ENCODE measurements around the gene HDAC4. TPM values are rescaled to one million over a fixed set of nuclear protein-coding genes. Genes with fewer than 3 reads are reported as not detected.

HDAC4 gene
- total and polyA plus RNA-seq, 2 donors (not counting 1 experiment from before 2014, with no cell fraction given), result 13.5 to 46.0 TPM

DNA sequence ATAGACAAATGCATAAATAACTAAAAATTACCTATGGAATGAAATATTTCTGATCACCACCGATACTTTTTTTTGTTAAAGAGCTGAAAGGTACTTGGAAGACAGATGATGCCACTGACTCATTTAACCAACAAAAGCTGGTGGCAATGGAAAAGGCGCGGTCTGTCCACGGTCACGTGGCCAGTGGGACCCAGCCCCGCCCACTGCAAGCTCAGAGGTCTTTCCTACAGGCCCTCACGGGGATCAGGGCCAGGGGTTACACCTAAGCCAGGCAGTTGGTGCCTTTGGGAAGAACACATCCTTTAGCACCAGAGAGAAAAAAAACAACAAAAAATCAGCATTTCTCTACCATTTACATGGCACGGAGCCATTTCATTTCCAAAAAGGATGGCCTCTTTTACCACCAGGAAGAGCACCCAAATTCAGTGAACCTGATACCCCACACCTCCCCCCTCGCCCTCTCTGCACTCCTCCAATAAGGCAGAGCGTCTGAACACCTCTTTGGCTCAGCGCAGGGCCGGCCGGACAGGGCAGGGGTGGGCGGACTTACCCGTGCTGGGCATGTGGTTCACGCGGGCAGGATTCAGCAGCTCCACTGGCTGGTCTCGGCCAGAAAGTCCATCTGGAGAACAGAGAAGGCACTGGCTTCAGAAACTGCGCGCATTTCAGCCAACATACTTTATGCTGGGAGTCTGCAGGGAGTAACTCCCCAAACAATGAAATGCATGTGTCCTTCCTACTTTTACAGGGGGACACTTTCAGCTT lies 164.6 kb downstream of the HDAC4 start:
- Histone ChIP-seq H3K9me3 (ENCODE audit: control extremely low read depth in 1 of 3, control insufficient read depth in 2 of 3, insufficient read depth in 1 of 3, low read length in 2 of 3) (no peaks in the 10 kb centered on the region), H3K79me2 (ENCODE audit: control insufficient read depth, insufficient read depth, low read length) (peaks cover 20% of the 10 kb centered on the region), H3K9ac (ENCODE audit: low read length) (no peak overlapping the region), H3K4me3 (ENCODE audit: control extremely low read depth in 1 of 5, extremely low read depth in 1 of 5, insufficient read depth in 1 of 5, low read depth in 2 of 5, low read length in 4 of 5) (no peak overlapping the region), H2AFZ (ENCODE audit: insufficient read depth, low read depth, low read length, poor library complexity, severe bottlenecking) (no peak overlapping the region), H4K20me1 (ENCODE audit: control insufficient read depth, insufficient read depth, low read length, poor library complexity, severe bottlenecking) (peaks cover 37% of the 10 kb centered on the region), H3K4me1 (ENCODE audit: control insufficient read depth in 2 of 2, insufficient read depth in 2 of 2, low read length in 2 of 2) (peaks cover 10 to 28% of the 10 kb centered on the region in 2 donors), H3K36me3 (replicated peaks in 1 of 2; ENCODE audit: control extremely low read depth in 1 of 2, control insufficient read depth in 1 of 2, extremely low read depth in 1 of 2, insufficient read depth in 2 of 2, low read length in 1 of 2) (no peaks in the 10 kb centered on the region), H3K27me3 (replicated peaks in 1 of 4; ENCODE audit: control extremely low read depth in 1 of 4, control insufficient read depth in 3 of 4, insufficient read depth in 4 of 4, low read length in 3 of 4) (peaks cover 0 to 3% (median under 1%) of the 10 kb centered on the region in 4 experiments), H3K27ac (ENCODE audit: low read length in 2 of 2) (no peak overlapping the region), H3K4me2 (replicated peaks; ENCODE audit: low read depth, low read length, poor library complexity, severe bottlenecking) (no peak overlapping the region)
- H3K4me1 Mint-ChIP-seq, result peaks cover 11% of the 10 kb centered on the region
- intact Hi-C loops (cut with micrococcal nuclease), result no loop called here
- CTCF ChIA-PET, result no interaction called here
- no peaks in the 10 kb centered on the region for H3K9me3 Mint-ChIP-seq (ENCODE audit: insufficient read depth)
- POLR2A ChIA-PET, result no interaction called here
- no peak overlapping the region for H3K27ac Mint-ChIP-seq
- no peaks in the 10 kb centered on the region for H3K27me3 Mint-ChIP-seq
- 94% methylated on average over 19 of the region's 20 CpGs for WGBS (ENCODE audit: insufficient coverage)
- DNase-seq (no peak), ATAC-seq (ENCODE audit: low read depth) (no peak)
- no peak overlapping the region for H3K4me3 Mint-ChIP-seq
- TF ChIP-seq, protein P1, sequence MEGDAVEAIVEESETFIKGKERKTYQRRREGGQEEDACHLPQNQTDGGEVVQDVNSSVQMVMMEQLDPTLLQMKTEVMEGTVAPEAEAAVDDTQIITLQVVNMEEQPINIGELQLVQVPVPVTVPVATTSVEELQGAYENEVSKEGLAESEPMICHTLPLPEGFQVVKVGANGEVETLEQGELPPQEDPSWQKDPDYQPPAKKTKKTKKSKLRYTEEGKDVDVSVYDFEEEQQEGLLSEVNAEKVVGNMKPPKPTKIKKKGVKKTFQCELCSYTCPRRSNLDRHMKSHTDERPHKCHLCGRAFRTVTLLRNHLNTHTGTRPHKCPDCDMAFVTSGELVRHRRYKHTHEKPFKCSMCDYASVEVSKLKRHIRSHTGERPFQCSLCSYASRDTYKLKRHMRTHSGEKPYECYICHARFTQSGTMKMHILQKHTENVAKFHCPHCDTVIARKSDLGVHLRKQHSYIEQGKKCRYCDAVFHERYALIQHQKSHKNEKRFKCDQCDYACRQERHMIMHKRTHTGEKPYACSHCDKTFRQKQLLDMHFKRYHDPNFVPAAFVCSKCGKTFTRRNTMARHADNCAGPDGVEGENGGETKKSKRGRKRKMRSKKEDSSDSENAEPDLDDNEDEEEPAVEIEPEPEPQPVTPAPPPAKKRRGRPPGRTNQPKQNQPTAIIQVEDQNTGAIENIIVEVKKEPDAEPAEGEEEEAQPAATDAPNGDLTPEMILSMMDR (IDR thresholded peaks at IDR 0.05), result no peak
- TF ChIP-seq EZH2 (IDR thresholded peaks at IDR 0.05; ENCODE audit: borderline replicate concordance, insufficient read depth, low read depth, low read length, poor library complexity, severe bottlenecking), result no peak

DNA sequence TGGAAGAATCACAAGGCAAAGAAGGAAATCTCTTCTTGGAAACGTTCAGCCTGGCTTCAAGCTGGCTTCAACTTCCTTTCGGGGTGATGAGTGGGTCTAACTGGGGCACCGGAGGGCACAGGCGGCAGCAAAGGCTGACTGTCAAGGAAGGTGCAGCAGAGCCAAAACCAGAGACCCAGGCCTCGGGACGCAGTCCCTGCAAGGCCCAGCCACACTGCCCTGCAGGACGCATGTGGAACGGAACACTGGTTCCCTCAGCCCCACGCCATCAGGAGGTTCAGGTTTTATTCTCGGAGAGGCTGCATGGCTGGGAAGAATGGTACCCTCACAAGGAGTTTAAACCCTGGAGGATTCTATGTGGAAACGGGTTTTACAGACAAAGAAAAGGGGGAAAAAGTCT lies 165.5 kb downstream of the HDAC4 start:
- no peaks in the 10 kb centered on the region for H3K9me3 Mint-ChIP-seq (ENCODE audit: insufficient read depth)
- no peak overlapping the region for H3K27ac Mint-ChIP-seq
- H3K27me3 Mint-ChIP-seq, result no peaks in the 10 kb centered on the region
- CTCF ChIA-PET, result no interaction called here
- H3K4me1 Mint-ChIP-seq, result peaks cover 16% of the 10 kb centered on the region
- no peak overlapping the region for H3K9ac ChIP-seq (ENCODE audit: low read length)
- DNase-seq (no peak), ATAC-seq (ENCODE audit: low read depth) (no peak)
- no peak for TF ChIP-seq EZH2 (IDR thresholded peaks at IDR 0.05; ENCODE audit: borderline replicate concordance, insufficient read depth, low read depth, low read length, poor library complexity, severe bottlenecking)
- TF ChIP-seq, protein P1 (IDR thresholded peaks at IDR 0.05), result no peak
- no peak overlapping the region for H3K27ac ChIP-seq (ENCODE audit: low read length in 2 of 2)
- peaks cover 23% of the 10 kb centered on the region for H3K79me2 ChIP-seq (ENCODE audit: control insufficient read depth, insufficient read depth, low read length)
- POLR2A ChIA-PET, result no interaction called here
- no peaks in the 10 kb centered on the region for H3K9me3 ChIP-seq (ENCODE audit: control extremely low read depth in 1 of 3, control insufficient read depth in 2 of 3, insufficient read depth in 1 of 3, low read length in 2 of 3)
- WGBS (ENCODE audit: insufficient coverage), result 90% methylated on average over 11 of the region's 11 CpGs
- no peak overlapping the region for H2AFZ ChIP-seq (ENCODE audit: insufficient read depth, low read depth, low read length, poor library complexity, severe bottlenecking)
- H4K20me1 ChIP-seq (ENCODE audit: control insufficient read depth, insufficient read depth, low read length, poor library complexity, severe bottlenecking), result peaks cover 28% of the 10 kb centered on the region
- H3K4me3 Mint-ChIP-seq, result no peak overlapping the region
- no peaks in the 10 kb centered on the region for H3K36me3 ChIP-seq (replicated peaks in 1 of 2; ENCODE audit: control extremely low read depth in 1 of 2, control insufficient read depth in 1 of 2, extremely low read depth in 1 of 2, insufficient read depth in 2 of 2, low read length in 1 of 2)
- H3K4me1 ChIP-seq (ENCODE audit: control insufficient read depth in 2 of 2, insufficient read depth in 2 of 2, low read length in 2 of 2), result peaks cover 16 to 28% of the 10 kb centered on the region in 2 donors
- H3K4me2 ChIP-seq (replicated peaks; ENCODE audit: low read depth, low read length, poor library complexity, severe bottlenecking), result no peak overlapping the region
- intact Hi-C loops (cut with micrococcal nuclease), result no loop called here
- H3K4me3 ChIP-seq (ENCODE audit: control extremely low read depth in 1 of 5, extremely low read depth in 1 of 5, insufficient read depth in 1 of 5, low read depth in 2 of 5, low read length in 4 of 5), result no peak overlapping the region
- H3K27me3 ChIP-seq (replicated peaks in 1 of 4; ENCODE audit: control extremely low read depth in 1 of 4, control insufficient read depth in 3 of 4, insufficient read depth in 4 of 4, low read length in 3 of 4), result peaks cover 0 to 7% (median 3%) of the 10 kb centered on the region in 4 experiments
